Thyroid gland (tissue), 4 donors: ENCODE results near the gene S100A7A.

ENCODE experiments used
- POLR2A ChIP-seq, 2 donors: fragments of 450-650 bp; IDR thresholded peaks; one replicate each; pipeline ENCODE4 v1.6.1; 2017; ENCODE audit warnings: antibody characterized with exemption in 2 of 2, mild to moderate bottlenecking in 2 of 2, moderate library complexity in 1 of 2
- TF ChIP-seq, protein P1 (sequence below), 6 experiments: fragments of 200-600 bp in 3 of 6; fragments of 450-650 bp in 3 of 6; sonication (generic) in 3 of 6; IDR thresholded peaks; one replicate each; pipeline ENCODE4 v1.5.1; 2016 to 2019; ENCODE audit warnings: antibody characterized with exemption in 6 of 6, mild to moderate bottlenecking in 2 of 6, inconsistent platforms in 1 of 6, moderate library complexity in 1 of 6

GRCh38 chr1:153390938-153391710 lies 25.2 kb upstream of the S100A7A start, which contains the start of gene S100A8:
- no peak for TF ChIP-seq POLR2A (IDR thresholded peaks at IDR 0.05)
- TF ChIP-seq, protein P1, sequence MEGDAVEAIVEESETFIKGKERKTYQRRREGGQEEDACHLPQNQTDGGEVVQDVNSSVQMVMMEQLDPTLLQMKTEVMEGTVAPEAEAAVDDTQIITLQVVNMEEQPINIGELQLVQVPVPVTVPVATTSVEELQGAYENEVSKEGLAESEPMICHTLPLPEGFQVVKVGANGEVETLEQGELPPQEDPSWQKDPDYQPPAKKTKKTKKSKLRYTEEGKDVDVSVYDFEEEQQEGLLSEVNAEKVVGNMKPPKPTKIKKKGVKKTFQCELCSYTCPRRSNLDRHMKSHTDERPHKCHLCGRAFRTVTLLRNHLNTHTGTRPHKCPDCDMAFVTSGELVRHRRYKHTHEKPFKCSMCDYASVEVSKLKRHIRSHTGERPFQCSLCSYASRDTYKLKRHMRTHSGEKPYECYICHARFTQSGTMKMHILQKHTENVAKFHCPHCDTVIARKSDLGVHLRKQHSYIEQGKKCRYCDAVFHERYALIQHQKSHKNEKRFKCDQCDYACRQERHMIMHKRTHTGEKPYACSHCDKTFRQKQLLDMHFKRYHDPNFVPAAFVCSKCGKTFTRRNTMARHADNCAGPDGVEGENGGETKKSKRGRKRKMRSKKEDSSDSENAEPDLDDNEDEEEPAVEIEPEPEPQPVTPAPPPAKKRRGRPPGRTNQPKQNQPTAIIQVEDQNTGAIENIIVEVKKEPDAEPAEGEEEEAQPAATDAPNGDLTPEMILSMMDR (IDR thresholded peaks at IDR 0.05), result no peak
